A549 (cell line): ENCODE results near the gene FAM53B.

ENCODE experiments used
- EHMT2 ChIP-seq: fragments of 200-600 bp; sonication (generic); IDR thresholded peaks from 2 replicates; pipeline ENCODE4 v1.6.1; 2016; ENCODE audit warnings: antibody characterized with exemption, low read depth, mild to moderate bottlenecking, moderate library complexity
- EP300 ChIP-seq, 2 experiments: fragments of >200 bp; sonication (Bioruptor Twin); formaldehyde crosslinking; IDR thresholded peaks; 2 replicates in 1 of 2; 3 replicates in 1 of 2; pipeline ENCODE4 v1.6.1; 2016 to 2017
- HDAC2 ChIP-seq: fragments of 200-600 bp; sonication (generic); IDR thresholded peaks from 2 replicates; pipeline ENCODE4 v1.6.1; 2016
- KDM5A ChIP-seq: fragments of 200-600 bp; sonication (generic); IDR thresholded peaks from 2 replicates; pipeline ENCODE4 v1.6.1; 2016; ENCODE audit warnings: antibody characterized with exemption, mild to moderate bottlenecking
- NFE2L2 ChIP-seq: fragments of 150-350 bp; conservative IDR thresholded peaks from 2 replicates; pipeline ENCODE4 v1.6.1; 2014; ENCODE audit warnings: low read length
- NR3C1 ChIP-seq: fragments of >200 bp; sonication (Bioruptor Twin); formaldehyde crosslinking; IDR thresholded peaks from 3 replicates; pipeline ENCODE4 v1.6.1; 2017
- POLR2A ChIP-seq: IDR thresholded peaks from 2 replicates; pipeline ENCODE4 v1.6.1; 2012; ENCODE audit warnings: mild to moderate bottlenecking, low read length
- ZC3H11A ChIP-seq: fragments of 450-650 bp; IDR thresholded peaks from 2 replicates; pipeline ENCODE4 v1.6.1; 2014; ENCODE audit warnings: antibody characterized with exemption, mild to moderate bottlenecking
- TF ChIP-seq, protein P1 (sequence below): fragments of >200 bp; sonication (Bioruptor Twin); formaldehyde crosslinking; IDR thresholded peaks from 3 replicates; pipeline ENCODE4 v1.5.1; 2016
- TF ChIP-seq, protein P2 (sequence below): fragments of 200-600 bp; sonication (generic); IDR thresholded peaks from 2 replicates; pipeline ENCODE4 v1.6.1; 2016; ENCODE audit warnings: antibody characterized with exemption, mild to moderate bottlenecking, moderate library complexity

GRCh38 chr10:124694481-124695220 lies 49.5 kb downstream of the FAM53B start:
- TF ChIP-seq, protein P1, sequence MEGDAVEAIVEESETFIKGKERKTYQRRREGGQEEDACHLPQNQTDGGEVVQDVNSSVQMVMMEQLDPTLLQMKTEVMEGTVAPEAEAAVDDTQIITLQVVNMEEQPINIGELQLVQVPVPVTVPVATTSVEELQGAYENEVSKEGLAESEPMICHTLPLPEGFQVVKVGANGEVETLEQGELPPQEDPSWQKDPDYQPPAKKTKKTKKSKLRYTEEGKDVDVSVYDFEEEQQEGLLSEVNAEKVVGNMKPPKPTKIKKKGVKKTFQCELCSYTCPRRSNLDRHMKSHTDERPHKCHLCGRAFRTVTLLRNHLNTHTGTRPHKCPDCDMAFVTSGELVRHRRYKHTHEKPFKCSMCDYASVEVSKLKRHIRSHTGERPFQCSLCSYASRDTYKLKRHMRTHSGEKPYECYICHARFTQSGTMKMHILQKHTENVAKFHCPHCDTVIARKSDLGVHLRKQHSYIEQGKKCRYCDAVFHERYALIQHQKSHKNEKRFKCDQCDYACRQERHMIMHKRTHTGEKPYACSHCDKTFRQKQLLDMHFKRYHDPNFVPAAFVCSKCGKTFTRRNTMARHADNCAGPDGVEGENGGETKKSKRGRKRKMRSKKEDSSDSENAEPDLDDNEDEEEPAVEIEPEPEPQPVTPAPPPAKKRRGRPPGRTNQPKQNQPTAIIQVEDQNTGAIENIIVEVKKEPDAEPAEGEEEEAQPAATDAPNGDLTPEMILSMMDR: no peak
- TF ChIP-seq KDM5A (no peak), POLR2A (no peak), NR3C1 (no peak), EP300 (IDR thresholded peaks at IDR 0.05) (no peak), ZC3H11A (no peak), EHMT2 (no peak), NFE2L2 (no peak), HDAC2 (no peak)
- TF ChIP-seq, protein P2, sequence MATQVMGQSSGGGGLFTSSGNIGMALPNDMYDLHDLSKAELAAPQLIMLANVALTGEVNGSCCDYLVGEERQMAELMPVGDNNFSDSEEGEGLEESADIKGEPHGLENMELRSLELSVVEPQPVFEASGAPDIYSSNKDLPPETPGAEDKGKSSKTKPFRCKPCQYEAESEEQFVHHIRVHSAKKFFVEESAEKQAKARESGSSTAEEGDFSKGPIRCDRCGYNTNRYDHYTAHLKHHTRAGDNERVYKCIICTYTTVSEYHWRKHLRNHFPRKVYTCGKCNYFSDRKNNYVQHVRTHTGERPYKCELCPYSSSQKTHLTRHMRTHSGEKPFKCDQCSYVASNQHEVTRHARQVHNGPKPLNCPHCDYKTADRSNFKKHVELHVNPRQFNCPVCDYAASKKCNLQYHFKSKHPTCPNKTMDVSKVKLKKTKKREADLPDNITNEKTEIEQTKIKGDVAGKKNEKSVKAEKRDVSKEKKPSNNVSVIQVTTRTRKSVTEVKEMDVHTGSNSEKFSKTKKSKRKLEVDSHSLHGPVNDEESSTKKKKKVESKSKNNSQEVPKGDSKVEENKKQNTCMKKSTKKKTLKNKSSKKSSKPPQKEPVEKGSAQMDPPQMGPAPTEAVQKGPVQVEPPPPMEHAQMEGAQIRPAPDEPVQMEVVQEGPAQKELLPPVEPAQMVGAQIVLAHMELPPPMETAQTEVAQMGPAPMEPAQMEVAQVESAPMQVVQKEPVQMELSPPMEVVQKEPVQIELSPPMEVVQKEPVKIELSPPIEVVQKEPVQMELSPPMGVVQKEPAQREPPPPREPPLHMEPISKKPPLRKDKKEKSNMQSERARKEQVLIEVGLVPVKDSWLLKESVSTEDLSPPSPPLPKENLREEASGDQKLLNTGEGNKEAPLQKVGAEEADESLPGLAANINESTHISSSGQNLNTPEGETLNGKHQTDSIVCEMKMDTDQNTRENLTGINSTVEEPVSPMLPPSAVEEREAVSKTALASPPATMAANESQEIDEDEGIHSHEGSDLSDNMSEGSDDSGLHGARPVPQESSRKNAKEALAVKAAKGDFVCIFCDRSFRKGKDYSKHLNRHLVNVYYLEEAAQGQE: no peak
